Mesothelial cell of epicardium (in vitro differentiated cells): ENCODE measurements around the gene CHMP1B. TPM values are rescaled to one million over a fixed set of nuclear protein-coding genes. Genes with fewer than 3 reads are reported as not detected.

Source experiments
- DNase-seq, 2 experiments: peaks; one replicate each; pipeline ENCODE4 v3.0.0; 2021; ENCODE audit warnings: low spot score in 2 of 2; ENCODE audit not compliant: unreplicated experiment in 2 of 2
- H3K27ac Mint-ChIP-seq: 2 replicates; pipeline ENCODE4 v1.8.0; 2021; ENCODE audit warnings: mixed read lengths
- H3K27me3 Mint-ChIP-seq: 2 replicates; pipeline ENCODE4 v1.8.0; 2021; ENCODE audit warnings: low read depth, mixed read lengths
- H3K36me3 Mint-ChIP-seq: 2 replicates; pipeline ENCODE4 v1.8.0; 2021; ENCODE audit warnings: mixed read lengths
- H3K4me1 Mint-ChIP-seq: 2 replicates; pipeline ENCODE4 v1.8.0; 2021; ENCODE audit warnings: mixed read lengths
- H3K4me3 Mint-ChIP-seq: 2 replicates; pipeline ENCODE4 v1.8.0; 2021; ENCODE audit warnings: mild to moderate bottlenecking, moderate library complexity, mixed read lengths
- H3K9me3 Mint-ChIP-seq: 2 replicates; pipeline ENCODE4 v1.8.0; 2021; ENCODE audit warnings: mixed read lengths
- CTCF ChIP-seq: fragments of 200-600 bp; sonication (generic); IDR thresholded peaks from one replicate; pipeline ENCODE4 v1.5.0; 2021; ENCODE audit warnings: antibody characterized with exemption; ENCODE audit not compliant: unreplicated experiment
- total RNA-seq: library from RNA; stranded (reverse); gene quantifications from 3 replicates; pipeline ENCODE4 v1.2.1, GENCODE V29; 2021

The CHMP1B gene
- total RNA-seq, 1 donor from 2014 or later, result 43.7 TPM

DNA sequence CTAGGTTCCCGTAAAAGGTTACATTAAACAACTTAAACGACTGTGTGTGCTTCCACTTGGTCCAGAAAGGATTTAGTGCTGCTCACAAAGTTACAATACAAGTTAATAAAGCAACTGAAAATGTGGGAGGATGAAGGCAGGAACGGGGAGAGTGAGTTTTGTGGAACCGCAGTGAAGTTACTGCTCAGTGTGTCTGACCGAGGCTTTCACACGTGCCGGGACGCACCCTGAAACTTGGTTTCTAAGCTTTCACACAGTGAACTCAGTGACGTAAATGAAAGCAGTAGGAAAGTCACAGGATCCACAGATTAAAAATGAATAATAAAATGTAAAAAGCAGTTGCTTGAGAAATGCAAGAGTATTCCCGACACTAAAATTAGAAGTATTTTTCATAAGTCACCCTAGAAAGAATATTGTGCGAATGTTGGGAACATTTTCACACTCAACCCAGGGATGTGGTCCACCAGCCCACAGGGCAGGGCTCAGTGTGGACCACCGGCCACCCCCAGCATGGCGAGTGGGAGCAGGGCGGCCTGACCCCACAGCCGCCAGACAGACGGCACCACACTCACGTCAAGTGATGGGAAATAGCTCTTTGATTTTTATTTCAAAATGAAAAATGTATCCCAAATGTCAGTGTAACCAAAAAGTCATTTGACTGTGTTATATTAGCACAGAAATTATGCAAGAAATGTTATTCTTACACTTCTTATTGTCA lies 32.6 kb upstream of the CHMP1B start:
- no peaks in the 10 kb centered on the region for H3K27me3 Mint-ChIP-seq
- no peak for TF ChIP-seq CTCF
- no peak overlapping the region for H3K4me3 Mint-ChIP-seq
- no peaks in the 10 kb centered on the region for H3K36me3 Mint-ChIP-seq
- H3K27ac Mint-ChIP-seq, result no peak overlapping the region
- peaks cover 3% of the 10 kb centered on the region for H3K4me1 Mint-ChIP-seq
- DNase-seq, result no peak
- H3K9me3 Mint-ChIP-seq, result peaks cover 5% of the 10 kb centered on the region

GRCh38 chr18:11819938-11820337 lies 31.3 kb upstream of the CHMP1B start:
- Mint-ChIP-seq H3K9me3 (peaks cover 5% of the 10 kb centered on the region), H3K27ac (no peak overlapping the region)

GRCh38 chr18:11820697-11821096 lies 30.5 kb upstream of the CHMP1B start:
- no peak for DNase-seq

More at GRCh38 chr18:11819938-11820337, 31.3 kb upstream of the CHMP1B start:
- Mint-ChIP-seq H3K4me3 (no peak overlapping the region), H3K4me1 (peaks cover 3% of the 10 kb centered on the region), H3K36me3 (no peaks in the 10 kb centered on the region), H3K27me3 (no peaks in the 10 kb centered on the region)
- no peak for TF ChIP-seq CTCF
- DNase-seq, result no peak

GRCh38 chr18:11821208-11821607 lies 30.0 kb upstream of the CHMP1B start:
- Mint-ChIP-seq H3K9me3 (peaks cover 5% of the 10 kb centered on the region), H3K27me3 (no peaks in the 10 kb centered on the region), H3K36me3 (no peaks in the 10 kb centered on the region), H3K4me1 (peaks cover 3% of the 10 kb centered on the region), H3K4me3 (no peak overlapping the region), H3K27ac (no peak overlapping the region)
- no peak for TF ChIP-seq CTCF
- DNase-seq, result no peak

More at GRCh38 chr18:11820697-11821096, 30.5 kb upstream of the CHMP1B start:
- no peak overlapping the region for H3K4me3 Mint-ChIP-seq
- TF ChIP-seq CTCF, result no peak
- H3K9me3 Mint-ChIP-seq, result peaks cover 5% of the 10 kb centered on the region
- no peak overlapping the region for H3K27ac Mint-ChIP-seq
- no peaks in the 10 kb centered on the region for H3K27me3 Mint-ChIP-seq
- H3K4me1 Mint-ChIP-seq, result peaks cover 3% of the 10 kb centered on the region
- H3K36me3 Mint-ChIP-seq, result no peaks in the 10 kb centered on the region

GRCh38 chr18:11821643-11822237 lies 29.5 kb upstream of the CHMP1B start:
- H3K36me3 Mint-ChIP-seq, result no peaks in the 10 kb centered on the region
- no peak overlapping the region for H3K4me3 Mint-ChIP-seq
- no peak for TF ChIP-seq CTCF
- H3K9me3 Mint-ChIP-seq, result peaks cover 3% of the 10 kb centered on the region
- H3K27ac Mint-ChIP-seq, result no peak overlapping the region
- peaks cover 3% of the 10 kb centered on the region for H3K4me1 Mint-ChIP-seq
- DNase-seq, result no peak
- H3K27me3 Mint-ChIP-seq, result no peaks in the 10 kb centered on the region
